WERI-Rb-1 (cell line): ENCODE results near the gene ADAM29.
"Not testable (repeated sequence)": the region's sequence is repeated elsewhere in the genome, so short reads cannot be mapped to it uniquely, and the experiment has no call there.

Source experiments
- DNase-seq: peaks from one replicate; pipeline ENCODE4 v3.0.0-alpha.2; 2020
- H3K27ac ChIP-seq: fragments of 250-450 bp; sonication (Bioruptor Pico); 2 replicates; pipeline ENCODE4 v1.5.1; 2020; ENCODE audit warnings: mild to moderate bottlenecking, moderate library complexity
- H3K27me3 ChIP-seq: fragments of 250-450 bp; sonication (Bioruptor Pico); 2 replicates; pipeline ENCODE4 v1.5.1; 2021; ENCODE audit warnings: mild to moderate bottlenecking, low read depth, moderate library complexity; ENCODE audit not compliant: insufficient read depth, severe bottlenecking
- H3K36me3 ChIP-seq: fragments of 250-450 bp; sonication (Bioruptor Pico); 2 replicates; pipeline ENCODE4 v1.5.1; 2020; ENCODE audit warnings: mild to moderate bottlenecking, moderate library complexity
- H3K4me3 ChIP-seq: 2 replicates; pipeline ENCODE4 v1.5.1; 2011; ENCODE audit warnings: low read depth, mild to moderate bottlenecking, control low read depth, low read length
- H3K9me3 ChIP-seq: fragments of 250-450 bp; sonication (Bioruptor Pico); 2 replicates; pipeline ENCODE4 v1.5.1; 2021; ENCODE audit warnings: mild to moderate bottlenecking, moderate library complexity; ENCODE audit not compliant: severe bottlenecking
- TF ChIP-seq, protein P1 (sequence below): IDR thresholded peaks from 2 replicates; pipeline ENCODE4 v1.5.1; 2011; ENCODE audit warnings: low read depth, mild to moderate bottlenecking, control low read depth, inconsistent platforms, low read length

Gene ADAM29

DNA sequence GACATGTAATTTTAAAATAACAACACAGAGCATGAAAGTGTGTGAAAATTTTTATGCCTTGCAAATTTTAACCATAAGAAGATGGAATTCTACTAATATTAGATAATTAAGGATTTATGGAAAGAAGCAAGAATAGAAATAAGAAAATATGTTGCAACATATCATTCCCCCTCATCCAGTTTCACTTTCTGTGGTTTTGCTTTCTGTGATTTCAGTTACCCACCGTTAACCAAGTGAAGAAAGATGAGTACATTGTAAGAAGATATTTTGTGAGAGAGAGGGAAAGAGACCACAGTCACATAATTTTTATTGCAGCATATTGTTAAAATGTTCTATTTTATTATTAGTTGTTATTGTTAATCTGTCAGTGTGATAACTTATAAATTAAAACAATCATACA lies 77.9 kb downstream of the ADAM29 start:
- TF ChIP-seq, protein P1, sequence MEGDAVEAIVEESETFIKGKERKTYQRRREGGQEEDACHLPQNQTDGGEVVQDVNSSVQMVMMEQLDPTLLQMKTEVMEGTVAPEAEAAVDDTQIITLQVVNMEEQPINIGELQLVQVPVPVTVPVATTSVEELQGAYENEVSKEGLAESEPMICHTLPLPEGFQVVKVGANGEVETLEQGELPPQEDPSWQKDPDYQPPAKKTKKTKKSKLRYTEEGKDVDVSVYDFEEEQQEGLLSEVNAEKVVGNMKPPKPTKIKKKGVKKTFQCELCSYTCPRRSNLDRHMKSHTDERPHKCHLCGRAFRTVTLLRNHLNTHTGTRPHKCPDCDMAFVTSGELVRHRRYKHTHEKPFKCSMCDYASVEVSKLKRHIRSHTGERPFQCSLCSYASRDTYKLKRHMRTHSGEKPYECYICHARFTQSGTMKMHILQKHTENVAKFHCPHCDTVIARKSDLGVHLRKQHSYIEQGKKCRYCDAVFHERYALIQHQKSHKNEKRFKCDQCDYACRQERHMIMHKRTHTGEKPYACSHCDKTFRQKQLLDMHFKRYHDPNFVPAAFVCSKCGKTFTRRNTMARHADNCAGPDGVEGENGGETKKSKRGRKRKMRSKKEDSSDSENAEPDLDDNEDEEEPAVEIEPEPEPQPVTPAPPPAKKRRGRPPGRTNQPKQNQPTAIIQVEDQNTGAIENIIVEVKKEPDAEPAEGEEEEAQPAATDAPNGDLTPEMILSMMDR, result no peak
- Histone ChIP-seq H3K27me3 (no peaks in the 10 kb centered on the region), H3K4me3 (no peak overlapping the region), H3K27ac (no peak overlapping the region), H3K36me3 (no peaks in the 10 kb centered on the region), H3K9me3 (peaks cover 16% of the 10 kb centered on the region)
- DNase-seq, result no peak

DNA sequence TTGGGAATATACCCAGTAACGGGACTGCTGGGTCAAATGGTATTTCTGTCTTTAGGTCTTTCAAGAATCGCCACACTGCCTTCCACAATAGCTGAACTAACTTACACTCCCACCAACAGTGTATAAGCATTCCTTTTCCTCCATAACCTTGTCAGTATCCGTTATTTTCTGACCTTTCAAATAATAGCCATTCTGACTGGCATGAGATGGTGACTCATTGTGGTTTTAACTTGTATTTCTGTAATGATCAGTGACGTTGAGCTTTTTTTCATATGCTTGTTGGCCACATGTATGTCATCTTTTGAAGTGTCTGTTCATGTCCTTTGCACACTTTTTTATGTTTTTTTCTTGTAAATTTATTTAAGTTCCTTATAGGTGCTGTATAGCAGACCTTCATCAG lies 81.2 kb downstream of the ADAM29 start:
- no peaks in the 10 kb centered on the region for H3K36me3 ChIP-seq
- DNase-seq, result no peak
- no peak overlapping the region for H3K27ac ChIP-seq
- TF ChIP-seq, protein P1, result no peak
- H3K27me3 ChIP-seq, result no peaks in the 10 kb centered on the region
- H3K9me3 ChIP-seq, result no peaks in the 10 kb centered on the region
- no peak overlapping the region for H3K4me3 ChIP-seq

- Histone ChIP-seq H3K36me3 (no peaks in the 10 kb centered on the region), H3K27me3 (no peaks in the 10 kb centered on the region), H3K9me3 (no peaks in the 10 kb centered on the region), H3K4me3 (no peak overlapping the region), H3K27ac (no peak overlapping the region)
- DNase-seq, result no peak
- TF ChIP-seq, protein P1, result no peak
These were observed 99.6 kb downstream of the ADAM29 start for GRCh38 chr4:175017751-175018150.

DNA sequence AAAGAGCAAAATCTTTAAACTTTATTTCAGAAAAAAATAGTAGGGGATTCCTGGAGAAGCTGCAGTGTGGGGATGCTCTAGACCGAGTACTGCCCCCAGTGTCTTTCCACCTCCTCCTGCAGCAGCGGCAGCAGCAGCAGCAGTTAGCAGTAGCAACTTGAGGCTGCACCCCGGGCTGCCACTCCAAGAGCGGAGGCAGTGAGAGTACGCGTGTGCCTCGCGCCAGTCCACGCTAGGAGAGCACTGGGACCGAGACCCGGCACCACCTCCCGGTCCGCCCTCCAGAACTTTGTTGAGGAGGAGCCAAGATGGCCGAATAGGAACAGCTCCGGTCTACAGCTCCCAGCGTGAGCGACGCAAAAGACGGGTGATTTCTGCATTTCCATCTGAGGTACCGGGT lies 101.3 kb downstream of the ADAM29 start:
- H3K27ac ChIP-seq, DNase-seq, H3K36me3 ChIP-seq, H3K9me3 ChIP-seq, H3K4me3 ChIP-seq, H3K27me3 ChIP-seq: not testable (repeated sequence)
